ENCODE data around the gene GRIFIN.
"Not testable (repeated sequence)": the region's sequence is repeated elsewhere in the genome, so short reads cannot be mapped to it uniquely, and the experiment has no call there.

Gene GRIFIN

DNA sequence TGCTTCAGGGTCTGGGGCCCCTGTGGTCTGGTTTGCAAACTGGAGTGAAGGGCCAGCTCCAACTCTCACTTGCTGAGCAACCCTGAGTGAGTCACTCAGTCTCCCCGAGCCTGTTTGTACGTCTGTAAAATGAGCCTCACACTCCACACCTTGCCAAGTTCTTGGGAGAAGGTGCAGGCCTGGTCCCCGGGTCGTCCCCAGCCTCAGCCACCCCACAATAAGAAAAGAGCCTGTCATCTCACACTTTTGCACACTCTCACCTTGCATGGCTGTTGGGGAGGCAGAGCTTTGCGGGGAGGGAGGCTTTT, 5.2 kb downstream of the GRIFIN start:
- H4K20me1 ChIP-seq (ENCODE audit: insufficient read depth, low read length) = no peaks in the 10 kb centered on the region
- no peak overlapping the region for H3K9ac ChIP-seq (ENCODE audit: low read length)
- H3K4me3 ChIP-seq (ENCODE audit: low read length) = no peak overlapping the region
- no peaks in the 10 kb centered on the region for H3K9me2 ChIP-seq (replicated peaks; ENCODE audit: insufficient read depth, low read length)
- H3K36me3 ChIP-seq (replicated peaks; ENCODE audit: insufficient read depth, low read length) = no peaks in the 10 kb centered on the region
- no peaks in the 10 kb centered on the region for H3K4me1 ChIP-seq (ENCODE audit: low read length)
- no peaks in the 10 kb centered on the region for H3F3A ChIP-seq (ENCODE audit: insufficient read depth, low read length)
- no peak overlapping the region for H3K4me2 ChIP-seq (ENCODE audit: low read depth, low read length)
- H3K27me3 ChIP-seq (replicated peaks; ENCODE audit: insufficient read depth, low read length) = peaks cover 34% of the 10 kb centered on the region
- H3K9me3 ChIP-seq (replicated peaks; ENCODE audit: insufficient read depth, low read length) = no peaks in the 10 kb centered on the region
- H2AFZ ChIP-seq (ENCODE audit: low read length) = no peak overlapping the region
- no peak for DNase-seq
- no peaks in the 10 kb centered on the region for H3K79me2 ChIP-seq (ENCODE audit: low read length)
- TF ChIP-seq EZH2 (optimal IDR thresholded peaks at IDR 0.05; ENCODE audit: low read depth, low read length) (no peak), EZH2phosphoT487 (IDR thresholded peaks at IDR 0.05; ENCODE audit: low read length) (no peak)
- H3K27ac ChIP-seq (ENCODE audit: low read length) = no peak overlapping the region

GRCh38 chr7:2470204-2471021, 5.8 kb downstream of the GRIFIN start:
- no peak for TF ChIP-seq EZH2 (optimal IDR thresholded peaks at IDR 0.05; ENCODE audit: low read depth, low read length)
- no peak for TF ChIP-seq CTCF (IDR thresholded peaks at IDR 0.05; ENCODE audit: low read length)
- no peak for TF ChIP-seq EZH2phosphoT487 (IDR thresholded peaks at IDR 0.05; ENCODE audit: low read length)
- H3K4me3 ChIP-seq (ENCODE audit: low read length) = no peak overlapping the region
- H3K27me3 ChIP-seq (replicated peaks; ENCODE audit: insufficient read depth, low read length) = peaks cover 34% of the 10 kb centered on the region
- H3K79me2 ChIP-seq (ENCODE audit: low read length) = no peaks in the 10 kb centered on the region
- no peak overlapping the region for H3K27ac ChIP-seq (ENCODE audit: low read length)
- no peaks in the 10 kb centered on the region for H3K4me1 ChIP-seq (ENCODE audit: low read length)
- no peak overlapping the region for H2AFZ ChIP-seq (ENCODE audit: low read length)
- no peak overlapping the region for H3K4me2 ChIP-seq (ENCODE audit: low read depth, low read length)
- no peak for DNase-seq
- H3K9me3 ChIP-seq (replicated peaks; ENCODE audit: insufficient read depth, low read length) = no peaks in the 10 kb centered on the region
- H3F3A ChIP-seq (ENCODE audit: insufficient read depth, low read length) = no peaks in the 10 kb centered on the region
- no peaks in the 10 kb centered on the region for H3K36me3 ChIP-seq (replicated peaks; ENCODE audit: insufficient read depth, low read length)
- H4K20me1 ChIP-seq (ENCODE audit: insufficient read depth, low read length) = no peaks in the 10 kb centered on the region
- H3K9me2 ChIP-seq (replicated peaks; ENCODE audit: insufficient read depth, low read length) = no peaks in the 10 kb centered on the region
- no peak overlapping the region for H3K9ac ChIP-seq (ENCODE audit: low read length)

- peaks cover 34% of the 10 kb centered on the region for H3K27me3 ChIP-seq (replicated peaks; ENCODE audit: insufficient read depth, low read length)
- H3K9ac ChIP-seq (ENCODE audit: low read length); H3K4me3 ChIP-seq (ENCODE audit: low read length); H3K4me2 ChIP-seq (ENCODE audit: low read depth, low read length); DNase-seq; H4K20me1 ChIP-seq (ENCODE audit: insufficient read depth, low read length); H3K27ac ChIP-seq (ENCODE audit: low read length); H2AFZ ChIP-seq (ENCODE audit: low read length); H3F3A ChIP-seq (ENCODE audit: insufficient read depth, low read length); H3K36me3 ChIP-seq (replicated peaks; ENCODE audit: insufficient read depth, low read length); H3K9me2 ChIP-seq (replicated peaks; ENCODE audit: insufficient read depth, low read length); H3K79me2 ChIP-seq (ENCODE audit: low read length); H3K4me1 ChIP-seq (ENCODE audit: low read length); H3K9me3 ChIP-seq (replicated peaks; ENCODE audit: insufficient read depth, low read length): not testable (repeated sequence)
These were observed 6.6 kb downstream of the GRIFIN start for GRCh38 chr7:2469460-2470203.

GRCh38 chr7:2468227-2468626, 8.0 kb downstream of the GRIFIN start:
- no peak for DNase-seq
- H2AFZ ChIP-seq (ENCODE audit: low read length) = no peak overlapping the region
- no peak overlapping the region for H3K4me3 ChIP-seq (ENCODE audit: low read length)
- no peak overlapping the region for H3K4me2 ChIP-seq (ENCODE audit: low read depth, low read length)
- H3K9me2 ChIP-seq (replicated peaks; ENCODE audit: insufficient read depth, low read length) = no peaks in the 10 kb centered on the region
- H3K4me1 ChIP-seq (ENCODE audit: low read length) = no peaks in the 10 kb centered on the region
- no peak overlapping the region for H3K27ac ChIP-seq (ENCODE audit: low read length)
- no peak for TF ChIP-seq EZH2 (optimal IDR thresholded peaks at IDR 0.05; ENCODE audit: low read depth, low read length)
- no peak for TF ChIP-seq EZH2phosphoT487 (IDR thresholded peaks at IDR 0.05; ENCODE audit: low read length)
- no peak for TF ChIP-seq CTCF (IDR thresholded peaks at IDR 0.05; ENCODE audit: low read length)
- H3F3A ChIP-seq (ENCODE audit: insufficient read depth, low read length) = no peaks in the 10 kb centered on the region
- no peaks in the 10 kb centered on the region for H3K36me3 ChIP-seq (replicated peaks; ENCODE audit: insufficient read depth, low read length)
- H3K79me2 ChIP-seq (ENCODE audit: low read length) = no peaks in the 10 kb centered on the region
- H3K9ac ChIP-seq (ENCODE audit: low read length) = no peak overlapping the region
- H4K20me1 ChIP-seq (ENCODE audit: insufficient read depth, low read length) = no peaks in the 10 kb centered on the region
- H3K27me3 ChIP-seq (replicated peaks; ENCODE audit: insufficient read depth, low read length) = peaks cover 23% of the 10 kb centered on the region
- no peaks in the 10 kb centered on the region for H3K9me3 ChIP-seq (replicated peaks; ENCODE audit: insufficient read depth, low read length)
